HG03520 (cell line): ENCODE measurements around the gene GMDS.

ENCODE experiments used
- ATAC-seq: cut with Tn5 transposase; IDR thresholded peaks from one replicate; pipeline ENCODE4 v1.9.1; 2021; ENCODE audit warnings: mild to moderate bottlenecking, moderate library complexity; ENCODE audit not compliant: unreplicated experiment

Gene GMDS

GRCh38 chr6:1911474-1911873 is 333.9 kb downstream of the GMDS start:
- no peak for ATAC-seq

GRCh38 chr6:1910621-1911407 is 334.6 kb downstream of the GMDS start:
- ATAC-seq = no peak

GRCh38 chr6:1908784-1909183 is 336.6 kb downstream of the GMDS start:
- no peak for ATAC-seq

- ATAC-seq = no peak
Measured at GRCh38 chr6:1906609-1907008, 338.8 kb downstream of the GMDS start.

GRCh38 chr6:1906014-1906413 is 339.4 kb downstream of the GMDS start:
- no peak for ATAC-seq

GRCh38 chr6:1904898-1905297 is 340.5 kb downstream of the GMDS start:
- no peak for ATAC-seq

GRCh38 chr6:1904466-1904799 is 341.0 kb downstream of the GMDS start:
- no peak for ATAC-seq

GRCh38 chr6:1903780-1904465 is 341.5 kb downstream of the GMDS start:
- no peak for ATAC-seq

- no peak for ATAC-seq
Measured at GRCh38 chr6:1901556-1901955, 343.8 kb downstream of the GMDS start.

- no peak for ATAC-seq
Measured at GRCh38 chr6:1896897-1897296, 348.5 kb downstream of the GMDS start.

- no peak for ATAC-seq
Measured at GRCh38 chr6:1895721-1896120, 349.7 kb downstream of the GMDS start.

- ATAC-seq = no peak
Measured at GRCh38 chr6:1894954-1895353, 350.5 kb downstream of the GMDS start.

GRCh38 chr6:1893470-1894130 is 351.8 kb downstream of the GMDS start:
- ATAC-seq = no peak

- ATAC-seq = no peak
Measured at GRCh38 chr6:1892716-1893115, 352.7 kb downstream of the GMDS start.

- no peak for ATAC-seq
Measured at GRCh38 chr6:1890987-1891386, 354.4 kb downstream of the GMDS start.

- ATAC-seq = no peak
Measured at GRCh38 chr6:1890071-1890470, 355.3 kb downstream of the GMDS start.

- ATAC-seq = no peak
Measured at GRCh38 chr6:1885576-1886011, 359.8 kb downstream of the GMDS start.

- no peak for ATAC-seq
Measured at GRCh38 chr6:1884313-1884712, 361.1 kb downstream of the GMDS start.

- no peak for ATAC-seq
Measured at GRCh38 chr6:1878330-1878729, 367.1 kb downstream of the GMDS start.

GRCh38 chr6:1873781-1874180 is 371.6 kb downstream of the GMDS start:
- no peak for ATAC-seq

GRCh38 chr6:1872649-1873131 is 372.7 kb downstream of the GMDS start:
- no peak for ATAC-seq
